ENCODE results near the gene PITPNM3. TPM values are rescaled to one million over a fixed set of nuclear protein-coding genes. Genes with fewer than 3 reads are reported as not detected.

The PITPNM3 gene
- total and polyA plus RNA-seq, 2 experiments from 2014 or later: 1.5 to 2.0 TPM

- 91% methylated on average over 5 of the region's 5 CpGs for WGBS (ENCODE audit: low lambda C conversion rate, missing lambda C conversion rate)
- Histone ChIP-seq H4K20me1 (ENCODE audit: insufficient read depth, poor library complexity, severe bottlenecking) (no peaks in the 10 kb centered on the region), H3K27ac (no peak overlapping the region), H3K9me3 (ENCODE audit: low read depth) (no peaks in the 10 kb centered on the region), H2AFZ (no peak overlapping the region), H3K4me1 (ENCODE audit: insufficient read depth) (peaks cover 4% of the 10 kb centered on the region), H3K79me2 (no peaks in the 10 kb centered on the region), H3K4me2 (no peak overlapping the region), H3K9me2 (replicated peaks; ENCODE audit: insufficient read depth) (no peaks in the 10 kb centered on the region), H3K4me3 (no peak overlapping the region), H3K36me3 (replicated peaks; ENCODE audit: insufficient read depth, low read depth) (no peaks in the 10 kb centered on the region), H3K27me3 (no peaks in the 10 kb centered on the region)
- DNase-seq (ENCODE audit: low spot score): no peak
- no peak for TF ChIP-seq EZH2phosphoT487 (IDR thresholded peaks at IDR 0.05; ENCODE audit: low read depth, severe bottlenecking, unreplicated experiment)
- no peak for TF ChIP-seq EZH2 (IDR thresholded peaks at IDR 0.05; ENCODE audit: borderline replicate concordance)
- no peak for TF ChIP-seq CTCF (IDR thresholded peaks at IDR 0.05; ENCODE audit: poor library complexity)
These were observed 34.8 kb downstream of the PITPNM3 start for GRCh38 chr17:6521586-6521985.

GRCh38 chr17:6517062-6517461, 39.3 kb downstream of the PITPNM3 start:
- H2AFZ ChIP-seq: no peak overlapping the region
- 88% methylated on average over 1 of the region's 1 CpG for WGBS (ENCODE audit: low lambda C conversion rate, missing lambda C conversion rate)
- no peaks in the 10 kb centered on the region for H3K4me1 ChIP-seq (ENCODE audit: insufficient read depth)

GRCh38 chr17:6514371-6514770, 42.0 kb downstream of the PITPNM3 start:
- Histone ChIP-seq H3K9me2 (replicated peaks; ENCODE audit: insufficient read depth) (no peaks in the 10 kb centered on the region), H3K36me3 (replicated peaks; ENCODE audit: insufficient read depth, low read depth) (no peaks in the 10 kb centered on the region), H3K79me2 (no peaks in the 10 kb centered on the region), H3K27ac (no peak overlapping the region), H3K27me3 (no peaks in the 10 kb centered on the region), H3K4me3 (no peak overlapping the region), H3K4me1 (ENCODE audit: insufficient read depth) (no peaks in the 10 kb centered on the region), H2AFZ (no peak overlapping the region), H3K4me2 (no peak overlapping the region), H3K9me3 (ENCODE audit: low read depth) (no peaks in the 10 kb centered on the region), H4K20me1 (ENCODE audit: insufficient read depth, poor library complexity, severe bottlenecking) (no peaks in the 10 kb centered on the region)
- no peak for DNase-seq (ENCODE audit: low spot score)
- no peak for TF ChIP-seq EZH2 (IDR thresholded peaks at IDR 0.05; ENCODE audit: borderline replicate concordance)
- 83% methylated on average over 3 of the region's 3 CpGs for WGBS (ENCODE audit: low lambda C conversion rate, missing lambda C conversion rate)

More at GRCh38 chr17:6517062-6517461, 39.3 kb downstream of the PITPNM3 start:
- H3K36me3 ChIP-seq (replicated peaks; ENCODE audit: insufficient read depth, low read depth): no peaks in the 10 kb centered on the region
- no peaks in the 10 kb centered on the region for H3K9me3 ChIP-seq (ENCODE audit: low read depth)
- TF ChIP-seq CTCF (IDR thresholded peaks at IDR 0.05; ENCODE audit: poor library complexity): no peak
- TF ChIP-seq EZH2phosphoT487 (IDR thresholded peaks at IDR 0.05; ENCODE audit: low read depth, severe bottlenecking, unreplicated experiment): no peak
- TF ChIP-seq EZH2 (IDR thresholded peaks at IDR 0.05; ENCODE audit: borderline replicate concordance): no peak
- H3K27me3 ChIP-seq: no peaks in the 10 kb centered on the region
- no peaks in the 10 kb centered on the region for H3K79me2 ChIP-seq
- no peak overlapping the region for H3K27ac ChIP-seq
- no peak overlapping the region for H3K4me3 ChIP-seq
- no peaks in the 10 kb centered on the region for H4K20me1 ChIP-seq (ENCODE audit: insufficient read depth, poor library complexity, severe bottlenecking)
- DNase-seq (ENCODE audit: low spot score): no peak
- no peak overlapping the region for H3K4me2 ChIP-seq
- H3K9me2 ChIP-seq (replicated peaks; ENCODE audit: insufficient read depth): no peaks in the 10 kb centered on the region

GRCh38 chr17:6512552-6512951, 43.8 kb downstream of the PITPNM3 start:
- 42% methylated on average over 2 of the region's 2 CpGs for WGBS (ENCODE audit: low lambda C conversion rate, missing lambda C conversion rate)
- DNase-seq (ENCODE audit: low spot score): no peak
- H3K79me2 ChIP-seq: no peaks in the 10 kb centered on the region
- TF ChIP-seq CTCF (IDR thresholded peaks at IDR 0.05; ENCODE audit: poor library complexity) (no peak), EZH2phosphoT487 (IDR thresholded peaks at IDR 0.05; ENCODE audit: low read depth, severe bottlenecking, unreplicated experiment) (no peak), EZH2 (IDR thresholded peaks at IDR 0.05; ENCODE audit: borderline replicate concordance) (no peak)
- no peaks in the 10 kb centered on the region for H3K9me2 ChIP-seq (replicated peaks; ENCODE audit: insufficient read depth)
- H2AFZ ChIP-seq: no peak overlapping the region
- H4K20me1 ChIP-seq (ENCODE audit: insufficient read depth, poor library complexity, severe bottlenecking): no peaks in the 10 kb centered on the region
- no peak overlapping the region for H3K27ac ChIP-seq
- no peaks in the 10 kb centered on the region for H3K4me1 ChIP-seq (ENCODE audit: insufficient read depth)
- no peaks in the 10 kb centered on the region for H3K27me3 ChIP-seq
- no peaks in the 10 kb centered on the region for H3K36me3 ChIP-seq (replicated peaks; ENCODE audit: insufficient read depth, low read depth)
- no peak overlapping the region for H3K4me3 ChIP-seq
- no peak overlapping the region for H3K4me2 ChIP-seq
- no peaks in the 10 kb centered on the region for H3K9me3 ChIP-seq (ENCODE audit: low read depth)

Data from hepatocyte (in vitro differentiated cells).